ENCODE data around the gene BICC1.

Gene BICC1

GRCh38 chr10:58706836-58707235 lies 194.2 kb downstream of the BICC1 start:
- no peak for DNase-seq (ENCODE audit: low read depth)

DNA sequence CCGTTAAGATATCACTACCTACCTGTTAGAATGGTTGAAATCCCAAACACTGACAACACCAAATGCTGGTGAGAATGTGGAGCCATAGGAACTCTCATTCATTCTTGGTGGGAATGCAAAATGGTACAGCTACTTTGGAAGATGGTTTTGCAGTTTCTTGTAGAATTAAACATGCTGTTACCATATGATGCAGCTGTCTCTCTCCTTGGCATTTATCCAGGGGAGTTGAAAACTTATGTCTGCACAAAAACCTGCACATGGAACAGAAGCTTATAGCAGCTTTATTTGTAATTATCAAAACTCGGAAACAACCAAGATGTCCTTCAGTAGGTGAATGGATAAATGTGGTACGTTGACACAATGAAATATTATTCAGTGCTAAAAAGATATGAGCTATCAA lies 199.5 kb downstream of the BICC1 start:
- no peak for DNase-seq (ENCODE audit: low read depth)

DNA sequence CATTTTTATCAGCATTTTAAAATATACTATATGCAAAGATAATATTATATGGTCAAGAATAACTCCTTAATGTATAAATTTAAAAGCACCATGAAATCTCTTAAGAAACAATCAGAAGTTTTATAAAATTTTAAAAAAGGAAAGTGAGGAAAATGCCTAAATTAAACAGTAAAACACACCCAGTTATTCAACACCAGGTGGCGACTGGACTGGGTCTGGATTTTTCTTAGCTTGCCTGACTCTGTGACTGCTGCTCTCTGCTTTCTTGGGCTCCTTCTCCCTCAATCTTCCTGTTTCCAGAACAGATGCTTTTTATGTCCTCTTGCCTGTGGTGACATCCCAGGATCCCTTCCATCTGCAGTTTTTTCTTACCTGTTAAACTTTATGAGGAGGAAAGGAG lies 200.3 kb downstream of the BICC1 start:
- DNase-seq (ENCODE audit: low read depth): no peak

GRCh38 chr10:58714409-58714808 lies 201.7 kb downstream of the BICC1 start:
- no peak for DNase-seq (ENCODE audit: low read depth)

DNA sequence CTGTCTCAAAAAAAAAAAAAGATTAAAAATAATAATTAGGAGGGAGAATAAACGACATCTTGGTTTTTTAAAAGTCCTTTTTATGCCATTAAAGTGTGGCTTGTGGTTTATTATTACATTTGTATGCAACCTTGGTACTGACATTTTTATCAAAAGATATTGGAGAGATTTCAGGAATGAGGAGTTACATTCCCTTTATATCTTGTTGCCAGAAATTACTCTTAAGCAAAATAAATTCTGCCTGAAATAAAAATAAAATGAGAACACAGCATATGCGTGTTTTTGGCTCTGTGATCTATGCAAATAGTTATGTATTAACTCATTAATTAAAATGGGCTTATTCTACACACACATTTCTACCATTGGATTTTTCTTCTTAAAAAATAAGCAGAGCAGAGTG lies 202.4 kb downstream of the BICC1 start:
- DNase-seq (ENCODE audit: low read depth): no peak

- no peak for DNase-seq (ENCODE audit: low read depth)
These were observed 205.9 kb downstream of the BICC1 start for GRCh38 chr10:58718596-58718995.

DNA sequence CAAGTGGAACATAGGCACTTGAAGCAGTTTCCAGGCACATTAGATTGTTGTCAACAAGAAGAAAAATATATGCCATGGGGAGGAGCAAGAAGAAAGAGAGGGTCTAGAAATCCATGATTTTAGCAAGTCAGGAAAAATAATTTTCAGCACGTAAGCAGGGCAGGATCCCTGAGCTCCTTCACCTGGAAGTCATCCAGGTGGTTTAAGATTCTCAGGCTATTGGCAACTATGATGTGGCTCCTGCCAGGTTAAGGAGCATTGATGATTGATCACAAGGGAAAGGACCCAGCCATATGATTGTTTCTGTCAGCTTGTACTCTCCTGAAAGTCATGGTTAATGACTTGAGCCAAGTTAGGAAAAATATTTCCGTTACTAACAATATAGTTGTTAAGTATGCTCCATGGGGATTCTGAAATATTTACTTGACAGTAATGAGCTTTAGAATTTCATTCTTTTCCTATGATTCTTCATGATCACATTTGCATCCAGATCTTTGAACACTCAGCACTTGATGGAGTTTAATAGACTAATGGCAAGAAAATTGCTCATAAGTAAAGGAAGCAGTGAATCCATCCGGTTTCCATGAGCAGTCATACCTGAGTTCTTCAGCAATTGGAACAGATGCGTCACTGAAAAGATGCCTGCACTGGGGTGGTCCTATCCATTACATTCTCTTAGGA lies 209.1 kb downstream of the BICC1 start:
- no peak for DNase-seq (ENCODE audit: low read depth)

- DNase-seq (ENCODE audit: low read depth): no peak
These were observed 210.5 kb downstream of the BICC1 start for GRCh38 chr10:58723186-58723585.

GRCh38 chr10:58723966-58724365 lies 211.3 kb downstream of the BICC1 start:
- no peak for DNase-seq (ENCODE audit: low read depth)

- no peak for DNase-seq (ENCODE audit: low read depth)
These were observed 212.1 kb downstream of the BICC1 start for GRCh38 chr10:58724781-58725180.

DNA sequence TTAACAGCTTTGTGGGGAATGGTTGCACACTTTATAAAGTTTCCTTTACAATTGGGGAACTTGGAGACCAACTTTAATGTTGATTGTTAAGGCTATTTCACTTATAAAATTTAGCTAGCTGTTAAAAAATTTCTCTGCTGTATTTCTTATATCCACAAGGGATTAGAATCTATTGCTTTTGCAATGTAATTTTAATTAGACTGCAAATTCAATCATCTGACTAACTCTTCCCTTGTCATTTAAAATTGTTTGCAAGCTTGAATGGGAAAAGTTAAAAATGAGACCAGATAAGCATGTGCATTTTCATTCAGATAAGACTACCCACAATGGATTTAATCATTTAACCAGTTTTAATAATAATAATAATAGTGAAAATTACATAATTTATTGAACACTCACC lies 213.2 kb downstream of the BICC1 start:
- no peak for DNase-seq (ENCODE audit: low read depth)

- DNase-seq (ENCODE audit: low read depth): no peak
These were observed 215.0 kb downstream of the BICC1 start for GRCh38 chr10:58727633-58728032.

GRCh38 chr10:58731276-58731675 lies 218.6 kb downstream of the BICC1 start:
- DNase-seq (ENCODE audit: low read depth): no peak

DNA sequence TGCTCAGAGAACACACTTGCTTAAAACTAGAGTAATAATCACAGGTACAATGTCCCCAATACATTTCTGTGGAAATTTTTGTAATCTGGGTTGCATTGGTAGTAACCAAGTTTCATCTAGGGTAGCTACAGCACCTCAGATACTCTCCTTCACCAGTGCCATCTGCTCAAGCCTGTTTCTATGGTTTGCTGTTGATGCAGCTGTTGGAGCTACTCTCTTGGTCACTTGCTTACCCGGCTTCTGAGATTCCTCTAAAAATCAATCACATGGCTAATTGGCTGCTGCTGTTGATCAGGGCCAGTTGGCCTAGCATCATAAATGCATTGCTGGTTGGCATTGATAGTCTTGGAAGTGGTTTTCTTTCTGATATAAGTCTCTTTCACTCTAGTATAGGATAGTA lies 220.8 kb downstream of the BICC1 start:
- DNase-seq (ENCODE audit: low read depth): no peak

DNA sequence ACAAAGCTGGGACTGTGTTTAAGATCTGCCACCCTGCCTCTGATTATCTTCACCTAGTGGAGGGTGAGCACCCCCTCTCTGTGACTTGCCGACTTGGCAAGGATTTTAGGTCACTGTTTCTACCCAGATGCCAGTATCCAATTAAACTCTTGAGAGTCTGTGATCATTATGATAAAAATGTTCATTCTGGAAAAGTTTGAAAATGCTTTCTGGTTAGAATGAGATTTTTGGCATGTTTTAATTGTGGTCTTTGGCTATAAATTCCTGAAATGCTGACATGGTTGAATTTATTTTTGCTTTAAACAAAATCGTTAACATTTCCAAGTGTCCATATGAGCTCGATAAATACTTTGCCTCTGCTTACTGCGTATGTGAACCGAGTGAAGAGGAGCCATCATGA lies 221.4 kb downstream of the BICC1 start:
- DNase-seq (ENCODE audit: low read depth): no peak

DNA sequence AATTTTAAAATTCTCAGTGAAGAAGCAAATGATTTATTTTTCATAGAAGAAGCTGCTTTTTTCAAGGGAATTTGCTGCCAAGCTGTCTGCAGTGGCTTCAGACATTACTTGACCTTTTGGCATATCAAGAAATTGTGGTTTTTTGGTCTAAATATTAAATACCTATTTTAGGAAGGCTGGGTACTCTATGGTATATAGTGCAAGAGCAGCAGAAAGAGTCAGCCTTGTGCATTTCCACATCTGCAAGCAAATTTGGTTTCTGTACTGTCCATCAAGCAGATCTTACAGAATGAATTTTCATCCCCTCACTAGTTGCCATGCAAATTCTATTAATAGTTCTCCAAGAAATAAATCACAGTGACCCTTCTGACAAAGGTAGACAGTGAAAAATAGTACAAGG lies 222.0 kb downstream of the BICC1 start:
- no peak for DNase-seq (ENCODE audit: low read depth)

DNA sequence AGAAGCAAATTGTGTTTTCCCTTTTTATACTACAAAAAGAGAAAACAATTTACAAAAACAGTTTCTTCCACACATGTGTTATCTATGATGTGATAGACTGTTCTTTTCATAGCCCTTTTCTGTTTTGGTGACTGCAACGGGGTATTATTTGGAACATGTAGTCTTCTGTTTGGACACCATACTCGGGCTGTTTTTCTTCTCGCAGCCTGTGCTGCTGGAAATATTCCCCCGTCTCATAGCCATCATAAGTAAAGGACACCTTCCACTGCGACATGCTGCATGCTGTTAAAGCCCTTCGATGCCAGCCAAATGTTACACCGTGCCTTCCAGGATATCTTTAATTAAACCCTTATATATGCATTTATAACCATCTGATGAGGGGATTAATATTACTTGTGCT lies 222.4 kb downstream of the BICC1 start:
- no peak for DNase-seq (ENCODE audit: low read depth)

DNA sequence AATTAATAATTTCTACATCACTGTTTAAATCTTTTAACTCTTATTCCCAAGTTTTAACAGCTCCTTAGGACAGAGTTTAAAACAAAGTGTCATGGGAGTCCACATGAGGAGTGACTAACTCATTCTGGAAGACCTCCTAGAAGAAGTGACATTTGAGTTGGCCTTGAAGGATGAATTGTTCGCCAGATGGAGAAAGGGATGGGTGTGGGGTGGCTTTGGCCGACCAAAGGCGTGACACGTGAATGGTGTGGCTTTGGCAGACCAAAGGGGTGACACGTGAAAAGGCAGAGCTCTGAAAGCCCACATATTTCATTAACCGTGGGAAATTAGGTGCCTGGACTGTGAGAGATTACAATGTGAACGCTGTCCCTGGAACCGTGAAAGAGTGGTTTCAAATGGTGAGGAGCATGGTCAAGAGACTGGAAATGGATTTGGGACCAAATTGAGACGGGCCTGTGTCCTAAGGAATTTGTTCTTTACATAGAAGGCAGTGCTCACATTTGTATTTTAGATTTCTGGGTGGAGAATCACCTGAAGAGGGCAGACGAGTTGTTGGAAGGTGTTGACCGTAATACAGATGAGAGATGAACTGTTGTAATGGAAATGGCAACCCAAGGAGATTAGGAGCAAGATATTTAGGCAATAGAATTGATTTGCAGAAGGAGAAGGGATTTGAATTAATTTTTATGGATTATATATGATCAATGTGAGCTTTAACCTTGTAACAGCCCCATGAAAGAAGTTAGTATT lies 228.1 kb downstream of the BICC1 start:
- DNase-seq (ENCODE audit: low read depth): no peak

DNA sequence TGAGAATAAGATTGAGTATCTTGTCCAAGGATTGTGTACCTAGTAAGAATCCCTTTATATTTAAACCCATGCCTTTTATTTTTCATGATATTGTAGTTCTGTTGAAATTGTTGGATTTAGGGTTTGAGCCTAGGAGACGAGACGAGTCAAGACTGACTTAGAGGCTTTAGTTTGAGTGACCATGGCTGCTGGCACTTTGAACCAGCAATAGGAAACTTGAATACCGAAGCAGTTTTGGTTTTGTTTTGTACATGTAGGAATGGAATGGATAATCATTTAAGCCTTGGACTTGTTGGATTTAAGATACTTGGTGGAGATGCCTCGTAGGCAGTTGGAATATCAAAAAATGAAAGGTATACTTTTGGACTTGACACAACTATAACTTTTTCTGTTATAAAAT lies 229.0 kb downstream of the BICC1 start:
- no peak for DNase-seq (ENCODE audit: low read depth)

GRCh38 chr10:58742141-58742540 lies 229.5 kb downstream of the BICC1 start:
- DNase-seq (ENCODE audit: low read depth): no peak

GRCh38 chr10:58743466-58744115 lies 230.9 kb downstream of the BICC1 start:
- no peak for DNase-seq (ENCODE audit: low read depth)

GRCh38 chr10:58746474-58747185 lies 234.0 kb downstream of the BICC1 start:
- DNase-seq (ENCODE audit: low read depth): no peak

- DNase-seq (ENCODE audit: low read depth): no peak
These were observed 235.0 kb downstream of the BICC1 start for GRCh38 chr10:58747687-58748086.

All from activated T-cell treated with anti-CD3 and anti-CD28 coated beads for 1 hour (primary cell).